ENCODE results near the gene XCL1. TPM values are rescaled to one million over a fixed set of nuclear protein-coding genes. Genes with fewer than 3 reads are reported as not detected.
A peak's percentile ranks its signal among the peaks of the same experiment; 100 is the strongest.

XCL1 gene
- total RNA-seq, 2 donors from 2014 or later = 0.75 to 1.4 TPM

- Histone ChIP-seq H3K9me3 (ENCODE audit: control insufficient read depth, low read length) (no peaks in the 10 kb centered on the region), H3K27ac (ENCODE audit: low read depth, low read length) (peak overlapping the region; percentile 97), H3K36me3 (ENCODE audit: control insufficient read depth, insufficient read depth, low read length) (no peaks in the 10 kb centered on the region), H3K4me1 (ENCODE audit: control insufficient read depth, insufficient read depth, low read length) (no peaks in the 10 kb centered on the region), H3K27me3 (ENCODE audit: control insufficient read depth, insufficient read depth, low read length, poor library complexity, severe bottlenecking) (no peaks in the 10 kb centered on the region), H3K9ac (ENCODE audit: extremely low read depth, low read length, poor library complexity, severe bottlenecking) (no peak overlapping the region), H3K4me3 (ENCODE audit: low read length) (no peak overlapping the region)
- H3K27ac Mint-ChIP-seq = no peak overlapping the region
- WGBS, 2 experiments (ENCODE audit: insufficient coverage in 1 of 2, insufficient read length in 1 of 2) = 66 to 92% methylated on average over 6 to 8 of the region's 8 CpGs
- no peak overlapping the region for H3K4me3 Mint-ChIP-seq
- no peaks in the 10 kb centered on the region for H3K27me3 Mint-ChIP-seq (ENCODE audit: insufficient read depth)
- no peak for DNase-seq
- H3K4me1 Mint-ChIP-seq = peaks cover 3% of the 10 kb centered on the region
- TF ChIP-seq, protein P1, sequence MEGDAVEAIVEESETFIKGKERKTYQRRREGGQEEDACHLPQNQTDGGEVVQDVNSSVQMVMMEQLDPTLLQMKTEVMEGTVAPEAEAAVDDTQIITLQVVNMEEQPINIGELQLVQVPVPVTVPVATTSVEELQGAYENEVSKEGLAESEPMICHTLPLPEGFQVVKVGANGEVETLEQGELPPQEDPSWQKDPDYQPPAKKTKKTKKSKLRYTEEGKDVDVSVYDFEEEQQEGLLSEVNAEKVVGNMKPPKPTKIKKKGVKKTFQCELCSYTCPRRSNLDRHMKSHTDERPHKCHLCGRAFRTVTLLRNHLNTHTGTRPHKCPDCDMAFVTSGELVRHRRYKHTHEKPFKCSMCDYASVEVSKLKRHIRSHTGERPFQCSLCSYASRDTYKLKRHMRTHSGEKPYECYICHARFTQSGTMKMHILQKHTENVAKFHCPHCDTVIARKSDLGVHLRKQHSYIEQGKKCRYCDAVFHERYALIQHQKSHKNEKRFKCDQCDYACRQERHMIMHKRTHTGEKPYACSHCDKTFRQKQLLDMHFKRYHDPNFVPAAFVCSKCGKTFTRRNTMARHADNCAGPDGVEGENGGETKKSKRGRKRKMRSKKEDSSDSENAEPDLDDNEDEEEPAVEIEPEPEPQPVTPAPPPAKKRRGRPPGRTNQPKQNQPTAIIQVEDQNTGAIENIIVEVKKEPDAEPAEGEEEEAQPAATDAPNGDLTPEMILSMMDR (conservative IDR thresholded peaks at IDR 0.05) = no peak
- no peaks in the 10 kb centered on the region for H3K9me3 Mint-ChIP-seq
- no peaks in the 10 kb centered on the region for H3K36me3 Mint-ChIP-seq (ENCODE audit: low read depth)
These were observed 37.8 kb downstream of the XCL1 start for GRCh38 chr1:168614235-168614634.

GRCh38 chr1:168615965-168616364 lies 39.6 kb downstream of the XCL1 start:
- Histone ChIP-seq H3K27me3 (ENCODE audit: control insufficient read depth, insufficient read depth, low read length, poor library complexity, severe bottlenecking) (no peaks in the 10 kb centered on the region), H3K9me3 (ENCODE audit: control insufficient read depth, low read length) (no peaks in the 10 kb centered on the region), H3K4me3 (ENCODE audit: low read length) (no peak overlapping the region), H3K27ac (ENCODE audit: low read depth, low read length) (no peak overlapping the region), H3K4me1 (ENCODE audit: control insufficient read depth, insufficient read depth, low read length) (no peaks in the 10 kb centered on the region), H3K36me3 (ENCODE audit: control insufficient read depth, insufficient read depth, low read length) (no peaks in the 10 kb centered on the region), H3K9ac (ENCODE audit: extremely low read depth, low read length, poor library complexity, severe bottlenecking) (no peak overlapping the region)
- TF ChIP-seq, protein P1 (conservative IDR thresholded peaks at IDR 0.05) = no peak
- no peak overlapping the region for H3K4me3 Mint-ChIP-seq
- no peaks in the 10 kb centered on the region for H3K27me3 Mint-ChIP-seq (ENCODE audit: insufficient read depth)
- H3K36me3 Mint-ChIP-seq (ENCODE audit: low read depth) = no peaks in the 10 kb centered on the region
- 70 to 92% methylated on average over 1 to 2 of the region's 2 CpGs for WGBS, 2 experiments (ENCODE audit: insufficient coverage in 1 of 2, insufficient read length in 1 of 2)
- no peaks in the 10 kb centered on the region for H3K9me3 Mint-ChIP-seq
- H3K27ac Mint-ChIP-seq = no peak overlapping the region
- H3K4me1 Mint-ChIP-seq = no peaks in the 10 kb centered on the region
- no peak for DNase-seq

DNA sequence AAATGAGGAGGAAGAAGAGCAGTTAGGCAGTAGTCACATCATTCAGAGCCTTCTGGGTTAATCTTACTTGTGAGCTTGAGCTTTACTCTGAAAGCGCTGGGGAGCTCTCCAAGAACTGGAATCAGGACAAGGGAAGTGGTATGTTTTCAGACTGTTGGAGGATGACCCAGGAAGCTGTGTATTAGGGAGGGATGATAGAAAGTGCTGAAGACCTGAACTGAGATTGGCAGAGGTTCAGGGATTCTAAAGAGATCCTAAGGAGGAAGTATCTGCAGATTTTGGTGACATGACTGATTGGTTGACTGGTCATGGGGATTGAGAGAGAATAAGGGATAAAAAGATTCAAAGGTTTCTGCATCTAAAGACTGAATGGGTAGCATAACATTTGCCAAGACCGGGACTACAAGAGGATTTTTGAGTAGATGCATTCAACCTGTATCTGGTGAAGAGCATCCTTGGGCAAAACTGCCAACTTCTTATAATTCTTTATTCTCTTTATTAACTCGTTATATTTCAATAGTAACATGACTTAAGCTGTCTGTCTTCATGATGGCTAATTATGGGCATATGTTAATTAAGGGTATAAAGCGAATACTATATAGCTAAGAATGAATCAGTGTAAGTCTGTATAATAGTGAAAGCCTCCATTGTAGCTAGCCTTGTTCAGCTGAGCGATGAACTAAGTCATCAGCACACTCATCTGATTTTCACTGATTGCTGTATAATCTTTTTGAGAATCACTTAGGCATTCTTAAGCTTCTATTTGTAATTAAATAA lies 41.8 kb downstream of the XCL1 start:
- no peak overlapping the region for H3K4me3 Mint-ChIP-seq

More for the DNA sequence above, 41.8 kb downstream of the XCL1 start:
- TF ChIP-seq, protein P1 (conservative IDR thresholded peaks at IDR 0.05) = no peak
- Histone ChIP-seq H3K9ac (ENCODE audit: extremely low read depth, low read length, poor library complexity, severe bottlenecking) (no peak overlapping the region), H3K4me1 (ENCODE audit: control insufficient read depth, insufficient read depth, low read length) (no peaks in the 10 kb centered on the region), H3K4me3 (ENCODE audit: low read length) (no peak overlapping the region), H3K9me3 (ENCODE audit: control insufficient read depth, low read length) (no peaks in the 10 kb centered on the region), H3K27me3 (ENCODE audit: control insufficient read depth, insufficient read depth, low read length, poor library complexity, severe bottlenecking) (no peaks in the 10 kb centered on the region), H3K36me3 (ENCODE audit: control insufficient read depth, insufficient read depth, low read length) (no peaks in the 10 kb centered on the region), H3K27ac (ENCODE audit: low read depth, low read length) (no peak overlapping the region)
- H3K9me3 Mint-ChIP-seq = no peaks in the 10 kb centered on the region
- no peaks in the 10 kb centered on the region for H3K36me3 Mint-ChIP-seq (ENCODE audit: low read depth)
- WGBS, 2 experiments (ENCODE audit: insufficient coverage in 1 of 2, insufficient read length in 1 of 2) = 91 to 100% methylated on average over 1 to 5 of the region's 5 CpGs
- H3K27me3 Mint-ChIP-seq (ENCODE audit: insufficient read depth) = no peaks in the 10 kb centered on the region
- H3K27ac Mint-ChIP-seq = no peak overlapping the region
- no peak for DNase-seq
- H3K4me1 Mint-ChIP-seq = no peaks in the 10 kb centered on the region

Measured in endodermal cell (in vitro differentiated cells).